ENCODE measurements around the gene PLEKHM1.

PLEKHM1 gene

GRCh38 chr17:45398800-45399199 lies 91.7 kb downstream of the PLEKHM1 start:
- no peak for DNase-seq

DNA sequence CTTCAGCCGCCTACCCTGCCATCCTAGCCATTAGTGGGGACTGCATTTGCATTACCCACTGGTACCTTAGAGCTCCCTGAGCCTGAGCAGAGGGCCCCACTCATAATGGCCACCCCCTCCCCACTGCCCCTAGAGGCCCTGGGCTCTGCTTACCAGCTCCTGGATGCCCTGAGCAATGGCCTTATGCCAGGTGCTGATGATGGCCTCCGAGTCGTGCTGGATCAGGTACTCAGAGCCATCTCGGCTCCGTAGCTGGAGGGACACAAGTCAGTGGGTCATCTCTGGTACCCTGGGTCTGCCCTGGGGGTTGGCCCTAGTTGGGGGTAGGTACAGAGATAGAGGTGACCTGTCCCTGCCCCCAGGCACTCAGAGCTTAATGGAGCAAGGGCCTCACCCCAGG lies 92.7 kb downstream of the PLEKHM1 start:
- DNase-seq, result no peak

DNA sequence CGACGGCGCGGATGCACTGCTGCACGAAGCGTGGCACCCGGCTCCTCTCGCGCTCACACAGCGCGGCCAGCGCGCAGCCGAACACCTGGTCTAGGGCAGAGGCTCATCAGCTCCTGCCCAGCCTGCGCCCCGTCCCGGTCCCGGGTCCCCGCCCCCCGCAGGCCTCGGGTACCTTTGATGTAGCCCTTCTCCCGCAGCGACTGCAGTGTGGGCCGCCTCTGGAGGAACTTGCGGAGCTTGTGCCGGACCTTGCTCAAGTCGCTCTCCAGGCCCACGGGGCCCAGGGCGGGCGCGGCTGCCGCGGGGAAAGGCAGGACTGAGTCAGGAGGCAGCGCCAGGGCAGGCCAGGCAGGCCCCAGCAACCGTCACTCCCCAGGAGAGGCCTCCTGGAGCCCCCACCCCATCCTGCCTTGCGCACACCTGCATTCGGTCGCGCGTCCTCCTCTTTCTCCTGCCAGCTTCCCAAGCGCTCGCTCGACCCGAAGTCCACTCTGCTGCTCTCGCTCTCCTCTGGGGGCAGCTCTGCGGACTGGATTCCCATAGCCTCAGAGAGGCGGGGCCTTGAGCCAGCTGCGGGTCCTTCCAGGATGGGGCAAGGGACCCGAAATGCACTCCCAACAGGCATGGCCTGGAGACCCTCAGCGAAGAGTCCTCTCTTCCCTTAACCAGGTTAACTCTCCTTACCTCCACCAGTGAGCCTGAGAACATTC lies 93.9 kb downstream of the PLEKHM1 start:
- DNase-seq, result no peak

DNA sequence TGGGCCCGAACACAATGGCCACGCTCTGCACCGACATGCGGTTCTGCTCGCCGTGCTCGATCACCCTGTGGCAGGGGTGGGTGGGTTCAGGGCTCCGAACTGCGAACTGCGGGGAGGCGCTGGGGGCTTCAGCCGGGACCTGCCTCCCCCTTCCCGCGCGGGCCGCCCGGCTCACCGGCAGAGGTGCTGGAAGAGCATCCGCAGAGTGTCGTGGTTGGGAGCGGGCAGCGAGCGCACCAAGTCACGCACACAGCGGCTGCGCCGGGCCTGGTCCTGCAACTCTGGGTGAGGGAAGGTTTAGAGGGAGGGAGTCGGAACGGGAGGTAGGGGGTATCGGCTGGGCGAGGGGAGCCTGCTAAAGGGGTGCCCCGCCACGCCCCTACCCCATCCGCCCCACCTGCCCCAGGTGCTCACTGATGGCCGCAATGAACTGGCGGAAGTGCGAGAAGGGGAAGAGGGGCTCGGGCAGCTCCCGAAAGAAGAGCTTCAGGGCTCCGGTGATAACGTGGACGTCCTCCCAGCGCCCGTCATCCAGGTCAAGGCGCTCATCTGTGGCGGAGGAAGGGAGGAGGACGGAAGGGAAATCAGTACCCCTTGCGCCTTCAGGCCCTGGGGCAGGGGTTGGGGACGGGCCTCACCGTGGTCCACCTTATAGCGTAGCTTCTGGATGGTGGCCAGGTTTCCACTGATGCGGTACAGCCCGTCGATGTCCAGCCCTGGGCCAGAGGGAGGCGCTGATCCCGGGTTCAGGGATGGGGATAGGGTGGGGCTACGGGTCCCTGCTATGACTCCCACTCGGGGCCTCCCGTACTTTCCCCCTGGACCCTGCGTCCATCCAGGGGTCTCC lies 94.7 kb downstream of the PLEKHM1 start:
- no peak for DNase-seq

DNA sequence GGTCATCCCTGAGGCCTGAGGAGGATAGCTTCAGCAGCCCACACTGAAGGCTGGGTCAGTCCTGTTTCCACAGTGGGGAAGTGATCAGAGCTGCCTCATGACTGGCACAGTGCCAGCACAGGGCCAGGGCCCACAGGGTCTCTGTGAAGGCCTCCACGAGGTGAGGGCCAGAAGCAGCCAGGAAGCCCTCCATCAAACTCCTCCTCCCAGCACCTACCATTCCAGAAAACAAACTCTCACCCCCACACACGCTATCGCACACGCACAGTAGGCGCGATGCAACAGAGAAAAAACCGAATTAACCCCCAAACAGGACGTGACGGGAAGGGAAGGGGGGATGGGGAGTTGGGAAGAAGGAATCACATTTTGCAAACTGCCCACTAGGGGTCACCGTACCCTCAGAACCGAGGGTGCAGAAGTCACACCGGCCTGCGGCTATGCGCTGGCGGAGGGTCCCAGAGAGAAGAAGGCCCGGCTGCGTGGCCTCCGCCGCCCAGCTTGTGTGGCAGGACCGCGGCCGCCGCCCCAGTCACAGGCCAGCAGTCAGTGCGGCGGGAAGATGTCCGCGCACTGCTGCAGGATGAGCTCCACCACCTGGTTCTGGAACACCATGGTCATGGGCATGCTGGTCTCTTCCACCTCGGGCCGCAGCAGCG lies 95.5 kb downstream of the PLEKHM1 start:
- DNase-seq, result peak; percentile 58

GRCh38 chr17:45394564-45394912 lies 96.0 kb downstream of the PLEKHM1 start:
- no peak for DNase-seq

DNA sequence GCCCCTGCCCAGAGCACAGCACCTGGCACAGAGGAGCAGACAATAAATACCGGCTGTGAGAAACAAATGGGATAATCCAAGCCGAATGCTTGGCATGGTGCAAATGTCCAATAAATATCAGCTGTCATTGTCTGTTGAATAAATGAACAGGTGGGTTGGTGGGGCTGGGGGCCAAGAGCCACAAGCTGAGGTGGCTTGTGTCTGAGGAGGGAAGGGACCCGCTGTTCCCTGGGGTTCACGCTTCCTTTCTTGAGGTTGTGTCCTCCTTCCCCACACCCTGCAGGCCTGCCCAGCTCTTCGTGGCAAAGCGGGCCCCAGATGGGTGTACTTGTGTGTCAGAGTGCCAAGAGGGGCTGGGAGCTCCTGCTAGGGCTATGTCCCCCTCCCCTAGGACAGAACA lies 96.4 kb downstream of the PLEKHM1 start:
- DNase-seq, result no peak

DNA sequence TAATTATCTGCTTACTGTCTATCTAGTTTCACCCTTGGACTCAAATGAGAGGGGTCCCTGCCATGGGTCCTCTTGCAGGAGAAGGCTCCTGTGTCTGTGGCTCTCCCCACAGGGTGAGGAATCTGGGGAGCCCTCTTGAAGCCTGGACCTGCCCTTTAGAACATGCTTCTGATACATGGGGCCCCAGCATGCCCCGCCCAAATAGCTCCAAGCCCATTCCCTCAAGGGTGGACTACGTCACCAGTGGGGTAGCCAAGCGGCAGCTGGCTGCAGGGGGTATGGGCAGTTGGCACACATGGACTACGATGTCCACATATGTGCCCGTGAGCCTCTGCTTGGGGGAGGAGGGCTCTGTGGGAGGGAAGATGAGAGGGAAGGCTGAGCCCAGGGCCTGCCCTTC lies 97.1 kb downstream of the PLEKHM1 start:
- no peak for DNase-seq

DNA sequence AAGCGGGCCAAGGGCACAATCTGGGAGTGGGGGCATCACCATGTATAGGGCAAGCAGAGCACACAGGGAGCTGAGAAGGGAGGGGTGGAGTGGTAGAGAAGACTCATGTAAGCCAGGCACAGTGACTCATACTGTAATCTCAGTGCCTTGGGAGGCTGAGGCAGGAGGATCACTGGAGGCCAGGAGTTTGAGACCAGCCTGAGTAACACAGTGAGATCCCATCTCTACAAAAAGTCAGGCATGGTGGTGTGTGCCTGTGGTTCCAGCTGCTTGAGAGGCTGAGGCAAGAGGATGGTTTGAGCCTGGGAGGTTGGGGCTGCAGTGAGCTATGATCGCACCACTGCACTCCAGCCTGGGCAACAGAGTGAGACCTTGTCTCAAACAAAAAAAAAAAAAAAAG lies 98.6 kb downstream of the PLEKHM1 start:
- DNase-seq, result no peak

- no peak for DNase-seq
Observed at GRCh38 chr17:45391291-45391690, 99.2 kb downstream of the PLEKHM1 start.

GRCh38 chr17:45389354-45389753 lies 101.2 kb downstream of the PLEKHM1 start:
- no peak for DNase-seq

GRCh38 chr17:45388604-45389325 lies 101.8 kb downstream of the PLEKHM1 start:
- DNase-seq, result no peak

DNA sequence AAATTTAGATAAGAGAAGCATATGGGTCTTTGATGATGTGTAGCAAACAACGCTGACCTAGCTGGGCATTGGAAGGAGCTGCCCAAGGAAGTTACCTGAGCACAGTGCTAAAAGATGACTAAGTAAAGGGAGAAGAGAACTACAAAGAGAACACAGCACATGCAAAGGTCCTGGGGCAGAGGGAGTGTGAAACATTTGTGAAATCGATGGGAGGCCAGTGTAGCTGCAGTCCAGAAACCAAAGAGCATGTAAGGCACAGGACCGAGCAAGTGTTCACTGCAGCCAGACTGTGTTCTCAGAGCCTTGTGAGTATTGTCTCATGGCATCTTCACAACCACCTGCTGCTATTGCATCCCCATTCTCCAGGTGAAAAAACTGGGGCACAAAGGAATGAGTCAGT lies 102.8 kb downstream of the PLEKHM1 start:
- no peak for DNase-seq

- no peak for DNase-seq
Observed at GRCh38 chr17:45386178-45386577, 104.3 kb downstream of the PLEKHM1 start.
